GM18499 (cell line): ENCODE data around the gene TGM1.
A peak's percentile ranks its signal among the peaks of the same experiment; 100 is the strongest.

Experiments used
- ATAC-seq: cut with Tn5 transposase; IDR thresholded peaks from one replicate; pipeline ENCODE4 v1.9.1; 2021; ENCODE audit warnings: moderate number of reproducible peaks; ENCODE audit not compliant: insufficient read depth, unreplicated experiment

The TGM1 gene

DNA sequence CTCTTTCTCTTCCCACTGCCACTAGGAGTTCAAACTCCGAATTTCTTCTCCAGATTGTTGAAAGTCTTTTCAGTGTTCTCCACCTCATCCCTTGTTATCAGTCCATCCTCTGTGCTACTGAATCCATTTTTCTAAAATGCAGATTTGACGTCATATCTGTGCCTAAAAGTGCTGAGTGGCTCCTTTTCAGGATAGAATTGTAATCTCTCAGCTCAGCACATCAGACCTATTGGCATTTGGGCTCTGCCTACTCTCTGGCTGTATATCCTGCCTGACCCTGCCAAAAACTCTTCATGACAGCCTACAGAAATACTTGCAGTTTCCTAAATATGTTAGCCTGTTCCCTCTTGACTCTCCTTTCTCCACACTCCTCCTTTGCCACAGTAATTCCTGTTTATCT, 9.5 kb upstream of the TGM1 start:
- no peak for ATAC-seq

DNA sequence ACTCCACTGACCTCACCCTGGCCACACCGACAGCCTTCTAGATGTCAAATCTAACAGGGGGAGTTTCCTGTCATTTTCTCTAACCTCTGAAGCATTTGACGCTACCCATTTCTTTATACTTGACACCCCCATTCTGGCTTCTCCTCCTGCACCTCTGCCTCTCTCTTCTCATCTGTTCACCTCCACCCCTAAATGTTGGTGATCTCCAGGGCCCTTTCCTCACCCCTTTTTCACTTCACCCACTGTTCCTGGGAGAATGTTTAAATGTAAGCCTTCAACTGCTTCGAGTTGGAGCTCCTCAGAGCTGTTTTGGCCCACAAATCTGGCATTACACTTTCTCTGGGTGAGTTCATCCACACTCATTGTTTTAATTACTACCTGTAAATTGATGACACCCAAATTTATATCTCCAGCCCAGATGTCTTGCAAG, 8.9 kb upstream of the TGM1 start:
- ATAC-seq = no peak

DNA sequence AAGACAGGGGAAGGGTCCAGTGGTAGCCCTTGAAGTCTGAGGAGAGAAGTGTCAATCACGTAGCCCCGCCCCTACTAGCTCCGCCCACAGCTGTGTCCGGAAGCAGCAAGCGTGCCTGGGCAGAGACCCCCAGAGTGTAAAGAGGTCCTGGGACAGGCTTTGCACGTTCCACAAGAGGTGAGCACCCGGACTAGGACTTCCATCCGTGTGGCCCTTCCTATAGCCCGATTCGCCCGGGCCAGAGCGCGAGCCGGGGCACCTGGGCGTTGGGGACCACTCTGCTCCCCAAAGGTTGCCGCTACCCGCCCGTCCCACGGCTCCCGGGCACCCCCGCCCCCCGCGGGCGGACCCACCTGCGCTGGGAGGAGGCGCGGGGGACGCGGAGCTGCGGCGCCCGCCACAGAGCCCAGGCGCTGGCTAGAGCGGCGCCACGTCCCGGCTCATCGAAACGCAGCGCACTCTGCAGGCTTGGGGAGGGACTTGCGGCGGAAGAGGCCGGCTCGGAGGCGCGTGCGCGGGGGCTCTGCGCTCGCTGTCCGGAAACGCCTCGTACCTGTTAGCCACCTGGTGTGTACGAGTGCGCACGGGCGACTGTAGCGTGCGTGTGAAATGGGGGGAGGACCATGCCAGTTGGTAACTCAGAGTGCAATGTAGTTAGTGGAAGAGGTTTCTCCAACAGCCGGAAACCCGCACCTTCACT, 8.3 kb upstream of the TGM1 start, which contains the start of gene RABGGTA:
Gene RABGGTA (minus strand): TSS at position 464 of the 700 bp plus-strand sequence. CDS start 482 bp downstream, outside the sequence.
- peak; percentile 47 for ATAC-seq

DNA sequence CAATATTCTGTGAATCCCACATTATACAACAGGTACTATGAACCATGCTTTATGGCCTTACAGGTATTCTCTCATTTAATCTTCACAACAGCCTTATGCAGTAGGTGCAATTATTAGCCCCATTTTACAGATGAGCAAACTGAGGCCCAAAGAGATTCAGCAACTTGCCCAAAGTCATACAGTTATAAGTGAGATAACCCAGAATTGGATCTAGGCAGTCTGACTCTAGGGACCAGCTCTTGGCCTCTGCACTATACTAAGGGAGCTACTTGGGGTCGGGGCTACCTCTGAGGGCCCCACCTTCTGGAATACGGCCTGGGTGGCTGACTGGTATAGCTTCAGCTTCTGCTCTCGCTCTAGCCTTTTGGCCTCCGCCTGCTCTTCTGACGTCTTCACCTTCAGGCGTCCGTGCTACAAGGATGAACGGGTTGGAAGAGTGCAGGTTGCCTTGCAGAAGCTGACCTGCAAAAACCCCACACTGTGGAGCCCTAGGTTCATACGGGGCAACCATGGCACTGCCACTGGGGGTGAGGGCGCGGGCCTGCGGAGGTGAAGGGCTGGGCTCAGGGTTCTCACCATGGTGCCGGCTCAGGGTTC, 7.7 kb upstream of the TGM1 start:
- ATAC-seq = no peak

DNA sequence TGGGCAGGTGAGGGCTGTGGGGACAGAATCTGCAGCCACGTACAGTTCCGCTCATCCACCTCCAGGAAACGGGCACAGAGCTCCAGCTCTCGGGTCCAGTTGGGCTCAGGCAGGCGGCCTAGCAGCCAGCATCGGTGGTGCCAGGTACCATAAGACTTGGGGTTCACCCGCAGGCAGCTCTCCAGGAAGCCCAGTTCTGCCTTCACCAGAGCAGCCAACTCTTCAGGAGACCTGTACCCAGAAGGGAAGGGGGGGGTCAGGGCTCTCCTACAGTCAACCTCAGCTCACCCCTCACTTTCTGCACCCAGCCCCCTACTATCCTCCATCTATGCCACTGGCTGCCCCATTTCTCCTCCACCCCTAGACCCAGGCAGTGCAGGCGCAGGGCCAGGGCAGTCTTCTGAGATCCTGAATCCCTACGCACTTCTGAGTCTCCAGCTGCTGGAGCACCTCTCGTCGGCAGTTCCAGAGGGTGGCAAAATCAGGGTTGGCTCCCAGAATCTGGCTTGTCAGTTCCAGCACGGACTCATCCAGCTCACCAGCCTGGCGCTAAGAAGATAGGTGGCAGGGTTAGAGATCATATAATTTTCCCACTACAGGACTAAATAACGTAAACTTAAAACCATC, 7.0 kb upstream of the TGM1 start:
- no peak for ATAC-seq

DNA sequence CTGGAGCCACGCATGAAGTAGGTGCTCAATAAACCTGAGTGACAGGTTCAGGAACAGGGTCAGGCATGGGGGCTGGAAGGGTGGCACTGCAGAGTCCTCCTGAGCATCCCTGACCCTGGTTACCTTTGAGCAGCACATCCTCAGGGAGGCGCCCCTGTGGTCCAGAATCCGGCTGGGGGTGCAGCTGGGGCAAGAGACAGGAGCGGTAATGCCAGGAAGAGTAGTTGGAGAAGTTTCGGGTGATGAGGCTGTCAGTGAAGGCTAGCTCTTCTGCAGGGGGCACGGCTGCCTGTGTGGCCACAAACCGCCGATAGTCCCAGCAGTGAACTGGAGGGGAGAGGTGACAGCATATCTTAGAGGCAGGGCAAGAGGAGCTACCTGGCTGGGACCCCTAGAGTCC, 6.4 kb upstream of the TGM1 start:
- no peak for ATAC-seq

DNA sequence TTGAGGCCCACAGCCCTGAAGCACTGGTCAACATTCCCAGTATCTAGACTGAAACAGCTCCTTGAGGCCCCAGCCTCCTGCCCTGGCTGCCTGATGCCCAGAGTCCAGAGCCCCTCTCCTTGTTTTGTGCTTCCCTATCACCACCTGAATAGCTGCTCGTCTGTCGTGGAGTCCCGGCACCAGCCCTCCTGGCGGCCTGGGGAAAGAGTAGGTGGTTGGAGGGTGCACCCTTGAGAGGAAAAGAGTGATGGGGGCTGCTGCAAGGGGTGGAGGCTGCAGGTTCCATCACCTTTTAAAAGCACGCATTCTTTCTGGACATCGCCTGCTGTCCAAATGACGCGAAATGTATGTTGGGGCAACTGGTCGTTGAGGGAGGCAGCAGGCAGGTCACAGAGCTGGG, 5.2 kb upstream of the TGM1 start:
- no peak for ATAC-seq

DNA sequence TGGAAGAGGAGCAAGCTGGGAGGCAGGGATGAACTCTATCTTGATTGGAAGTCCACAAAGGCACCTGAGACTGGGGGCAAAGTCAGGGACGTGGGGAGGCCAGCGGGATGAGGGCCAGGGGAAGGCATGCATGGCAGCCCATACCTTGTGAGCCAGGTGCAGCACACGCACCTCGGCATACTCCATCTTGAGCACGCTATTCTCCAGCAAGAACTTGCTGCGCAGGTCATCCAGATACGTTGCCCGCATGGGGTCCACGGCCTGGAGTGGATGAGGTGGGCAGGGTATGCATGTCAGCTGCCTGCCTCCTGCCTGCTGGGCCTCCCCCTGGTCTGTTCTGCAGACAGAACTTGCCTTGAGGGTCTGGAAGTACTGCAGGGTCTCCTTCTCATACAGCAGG, 4.5 kb upstream of the TGM1 start:
- ATAC-seq = no peak

DNA sequence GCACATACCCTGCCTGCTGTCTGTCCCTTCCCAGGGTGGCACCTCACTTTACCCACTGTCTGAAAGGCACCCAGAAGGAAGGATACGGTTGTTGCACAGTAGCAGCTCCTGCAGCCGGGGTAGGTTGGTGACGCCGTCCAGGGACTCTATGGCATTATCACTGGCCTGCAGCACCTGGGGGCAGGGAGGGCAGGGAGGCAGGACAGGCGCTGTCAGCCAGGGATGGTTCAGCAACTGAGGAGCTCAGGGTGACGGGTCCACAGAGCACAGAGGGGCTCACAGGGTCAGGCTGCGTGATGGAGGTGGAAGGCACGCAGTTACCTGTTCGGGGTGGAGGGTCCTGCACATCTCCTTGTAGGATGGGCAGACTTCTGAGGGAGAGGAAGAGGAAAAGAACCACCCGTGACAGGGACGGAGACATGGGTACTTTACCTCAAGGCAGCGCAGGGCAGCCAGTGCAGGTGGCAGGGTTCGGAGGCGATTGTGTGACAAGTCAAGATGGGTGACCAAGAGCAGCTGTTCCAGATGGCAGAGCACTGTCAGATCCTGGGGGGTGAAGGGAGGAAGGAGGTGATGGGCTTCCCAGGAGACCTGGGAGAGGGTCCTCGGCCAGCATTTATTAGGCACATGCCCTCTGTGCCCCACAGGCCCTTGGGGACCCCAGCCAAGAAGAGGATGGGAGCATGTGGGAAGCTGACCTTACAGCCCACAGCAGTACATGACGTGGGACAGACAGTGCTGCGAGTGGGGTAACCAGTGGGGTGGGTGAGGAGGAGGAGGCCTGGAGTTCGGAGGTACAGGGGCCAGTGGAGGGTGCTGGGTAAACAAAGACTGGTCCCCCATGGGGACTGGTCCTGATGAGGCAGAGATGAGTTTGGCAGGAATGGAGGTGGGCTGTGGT, 3.6 kb upstream of the TGM1 start:
- no peak for ATAC-seq

DNA sequence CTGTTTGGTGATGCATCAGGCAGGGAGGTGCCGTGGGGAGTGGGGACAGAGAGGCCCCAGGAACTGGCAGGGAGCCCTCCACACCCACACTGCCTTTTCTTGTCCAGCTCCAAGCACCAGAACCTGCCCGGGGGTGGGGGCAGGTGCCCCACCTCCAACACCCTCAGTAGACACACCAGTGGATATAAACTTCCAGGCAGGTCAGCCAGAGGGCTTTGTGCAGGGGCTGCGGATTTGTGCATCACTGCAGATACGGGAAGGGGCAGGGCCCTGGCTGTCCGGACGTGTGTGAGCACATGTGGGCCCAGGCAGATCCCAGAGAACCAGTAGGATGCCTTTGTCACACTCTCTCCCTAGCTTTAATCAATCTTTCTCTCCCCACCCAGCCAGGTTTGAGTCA, 1.3 kb upstream of the TGM1 start:
- ATAC-seq = no peak

DNA sequence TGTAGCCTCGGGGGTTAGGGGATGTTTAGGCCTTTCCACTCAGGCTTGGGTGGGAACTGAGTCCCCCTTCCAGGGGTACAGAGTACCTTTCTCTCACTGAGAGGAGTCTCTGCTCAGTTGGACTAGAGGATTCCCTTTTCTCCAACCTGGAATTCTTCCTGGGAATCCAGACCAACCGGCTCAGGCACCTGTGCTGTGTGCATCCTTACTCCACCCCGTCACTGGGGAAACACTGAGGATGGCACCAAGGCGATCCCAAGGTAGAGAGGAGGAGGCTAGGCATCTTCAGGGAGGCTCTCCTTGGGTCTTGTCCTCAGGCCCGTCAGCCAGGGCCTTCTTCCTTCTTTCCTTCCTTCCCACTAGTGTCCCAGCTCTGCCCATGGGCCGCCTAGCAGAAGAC, 871 bp upstream of the TGM1 start:
- no peak for ATAC-seq

DNA sequence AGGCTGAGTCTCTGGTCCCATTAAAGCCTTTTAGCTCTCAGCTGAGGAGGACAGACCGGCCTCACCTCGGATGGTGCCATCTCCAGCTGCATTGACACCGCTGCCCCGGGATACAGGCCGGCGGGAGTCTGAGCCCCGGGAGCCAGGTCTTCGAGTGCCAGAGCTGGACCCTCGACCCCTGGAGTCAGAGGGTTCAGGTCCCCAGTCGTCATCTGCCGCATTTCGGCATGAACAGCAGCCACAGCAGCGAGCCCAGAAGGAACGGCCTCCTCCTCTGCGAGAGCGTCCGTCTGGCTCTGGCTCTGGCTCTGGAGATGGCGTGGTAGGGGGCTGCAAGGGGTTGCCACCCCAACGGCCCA, 1.0 kb downstream of the TGM1 start:
- ATAC-seq = no peak

DNA sequence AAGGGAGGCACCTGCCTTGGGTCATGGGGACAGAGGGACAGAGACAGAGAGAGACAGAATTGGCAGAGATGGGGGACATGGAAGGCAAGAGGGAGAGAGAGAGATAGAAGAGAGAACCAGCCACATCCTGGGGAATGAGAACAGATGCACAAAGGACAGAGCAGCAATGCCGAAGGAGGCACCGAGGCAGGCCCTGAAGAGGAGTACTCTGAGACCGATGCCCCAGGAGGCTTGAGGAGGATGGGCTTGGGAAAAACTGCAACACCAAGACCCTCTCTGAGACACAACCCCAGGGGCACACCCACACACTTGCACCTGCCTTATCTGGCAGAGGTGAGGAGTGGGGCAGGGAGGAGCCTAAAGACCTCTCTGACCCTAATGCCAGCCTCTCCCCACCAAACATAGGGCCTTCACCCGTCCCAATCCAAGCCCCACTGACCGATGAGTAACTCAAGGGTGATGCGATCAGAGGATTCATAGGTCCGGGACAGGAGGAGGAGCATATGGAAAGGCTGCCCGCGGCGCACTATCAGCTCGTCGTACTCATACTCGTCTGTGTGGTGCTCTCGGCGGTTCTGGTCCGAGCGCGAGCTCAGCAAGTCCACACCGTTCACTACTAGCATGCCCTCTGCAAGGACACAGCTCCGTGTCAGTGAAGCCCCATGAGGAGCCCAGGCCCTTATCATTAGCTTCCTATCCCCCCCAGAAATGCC, 1.6 kb downstream of the TGM1 start:
- ATAC-seq = no peak

DNA sequence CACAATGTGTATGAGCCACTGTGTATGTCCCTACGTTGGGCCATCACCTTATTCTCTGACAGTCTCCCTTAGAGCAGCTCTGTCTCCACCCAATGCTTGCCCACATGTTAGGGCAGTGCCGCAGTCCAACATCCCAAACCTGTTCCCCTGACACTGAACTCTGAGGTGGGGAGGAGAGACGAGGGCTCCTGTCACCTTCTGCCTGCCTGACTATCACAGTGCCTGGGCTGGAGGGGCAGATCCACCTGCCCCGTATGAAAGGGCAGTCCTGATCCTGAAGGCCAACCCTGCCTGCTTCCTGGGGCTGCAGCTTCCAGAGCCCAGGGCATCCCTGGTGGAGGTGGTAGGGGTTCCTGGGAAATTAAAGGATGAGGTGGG, 2.2 kb downstream of the TGM1 start:
- ATAC-seq = no peak

DNA sequence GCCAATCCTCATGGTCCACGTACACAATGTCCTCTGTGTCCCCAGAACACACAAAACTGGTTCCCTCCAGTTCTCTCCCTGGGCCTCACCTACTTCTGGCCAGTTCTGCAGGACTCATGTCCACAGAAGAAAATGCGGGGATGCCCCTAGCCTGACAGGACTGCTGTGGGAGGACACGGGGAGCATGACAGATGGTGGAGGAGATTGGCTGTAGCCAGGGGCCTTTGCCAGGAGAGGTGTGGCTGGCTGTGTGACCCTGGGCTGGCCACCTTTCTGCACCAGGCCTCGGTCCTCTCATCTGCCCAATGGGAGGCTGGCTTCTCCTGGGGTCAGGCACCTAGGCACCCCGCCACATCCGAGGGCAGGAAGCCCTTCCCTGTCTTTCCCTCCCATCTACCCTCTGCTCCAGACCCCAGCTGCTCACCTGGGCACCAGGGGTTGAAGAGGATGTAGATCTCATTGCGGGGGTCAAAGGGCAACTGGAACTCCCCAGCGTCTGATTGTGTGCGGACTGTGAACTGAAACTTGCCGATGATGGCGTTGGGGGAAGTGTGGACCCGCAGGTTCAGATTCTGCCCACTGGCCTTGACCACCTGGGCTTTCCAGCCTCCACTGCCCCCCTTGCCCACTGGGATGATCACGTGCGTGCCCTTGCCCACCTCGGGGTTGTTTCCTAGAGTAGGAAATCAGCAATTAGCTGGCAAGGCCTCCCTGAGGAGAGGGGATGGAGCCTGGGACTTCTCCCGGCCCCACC, 2.8 kb downstream of the TGM1 start:
- ATAC-seq = no peak

DNA sequence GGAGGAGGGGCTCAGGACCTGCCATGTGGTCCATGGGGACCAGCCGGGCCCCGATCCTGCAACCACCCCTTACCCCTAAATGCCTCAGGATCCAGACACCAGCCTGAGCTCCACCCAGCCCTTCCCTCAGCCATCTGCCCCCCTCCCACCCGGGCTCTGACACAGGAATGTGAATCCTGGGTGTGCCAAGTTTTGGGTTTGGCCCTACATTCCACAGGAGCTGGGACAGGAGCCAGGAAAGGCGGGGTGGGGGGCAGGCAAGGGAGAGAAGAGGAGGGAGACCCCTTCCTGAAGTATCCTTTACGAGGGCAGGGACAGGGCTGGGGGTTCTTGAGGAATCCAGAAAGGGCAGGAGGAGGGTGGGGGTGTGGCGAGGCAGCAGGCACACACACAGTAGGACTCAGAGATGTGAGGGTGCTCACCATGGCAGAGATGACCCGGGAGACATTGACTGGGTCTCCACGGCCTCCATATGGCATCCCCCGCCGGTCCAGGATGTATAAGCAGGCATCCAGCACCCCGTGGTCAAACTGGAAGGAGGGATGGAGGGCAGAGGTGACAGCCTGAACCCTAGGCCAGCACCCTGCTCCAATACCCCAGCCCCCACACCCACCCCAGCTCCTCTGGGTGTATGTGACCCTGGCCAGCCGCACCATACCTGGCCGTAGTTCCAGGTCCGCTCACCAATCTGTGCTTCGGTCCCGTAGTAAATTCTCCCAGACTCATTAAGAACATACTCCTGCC, 3.5 kb downstream of the TGM1 start:
- no peak for ATAC-seq

DNA sequence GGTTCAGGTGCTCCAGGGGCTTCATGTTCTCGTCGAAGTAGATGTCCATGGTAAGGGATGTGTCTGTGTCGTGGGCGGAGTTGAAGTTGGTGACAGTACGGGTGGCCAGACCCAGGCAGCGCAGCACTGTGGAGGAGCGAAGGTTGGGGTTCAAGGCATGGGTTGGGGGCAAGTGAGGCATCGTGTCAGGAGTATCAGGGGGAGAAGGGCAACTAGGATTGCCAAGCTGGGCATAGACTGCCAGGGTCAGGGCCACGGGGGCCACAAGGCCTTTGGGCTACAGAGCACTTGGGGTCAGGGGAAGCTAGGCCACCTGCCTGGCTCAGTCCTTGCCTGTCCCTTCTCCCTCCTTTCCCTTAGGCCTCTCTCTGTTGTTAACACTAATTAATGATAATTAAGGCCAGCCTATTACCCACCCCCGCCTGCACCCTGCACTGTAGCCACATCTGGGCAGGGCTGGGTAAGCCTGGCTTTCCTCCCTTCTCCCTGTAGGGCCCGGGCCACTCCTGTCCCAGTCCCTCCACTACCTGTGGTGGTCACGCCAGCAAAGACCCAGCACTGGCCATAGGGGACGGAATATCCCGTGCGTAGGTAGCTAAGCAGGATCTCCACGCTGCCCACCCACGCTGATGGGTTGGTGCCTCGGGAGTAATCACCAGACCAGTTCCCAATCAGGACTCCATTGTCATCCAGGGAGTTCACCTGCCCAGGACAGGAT, 4.3 kb downstream of the TGM1 start:
- ATAC-seq = no peak

DNA sequence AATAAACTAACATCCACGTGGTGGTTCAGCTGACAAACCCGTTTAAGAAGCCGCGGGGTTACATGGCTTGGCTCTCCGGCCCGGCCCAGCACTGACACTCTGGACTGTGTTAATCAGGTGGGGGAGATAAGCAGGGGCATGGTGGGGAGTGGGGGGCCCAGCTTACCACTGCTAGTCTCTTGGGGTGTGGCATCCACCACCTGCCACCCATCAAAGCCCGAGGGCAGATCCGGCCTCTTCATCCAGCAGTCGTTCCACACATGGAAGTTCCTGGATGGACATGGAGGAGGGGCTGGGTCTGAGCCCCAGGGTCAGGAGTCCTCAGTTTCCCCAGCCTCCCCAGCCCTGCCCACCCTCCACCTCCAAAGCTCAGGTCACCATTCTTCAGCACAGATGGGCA, 4.9 kb downstream of the TGM1 start:
- no peak for ATAC-seq
